Karpas-422 (cell line): Measurements from ENCODE around the gene PRKCE. TPM values are rescaled to one million over a fixed set of nuclear protein-coding genes. Genes with fewer than 3 reads are reported as not detected.
"Not testable (repeated sequence)": the region's sequence is repeated elsewhere in the genome, so short reads cannot be mapped to it uniquely, and the experiment has no call there.

Experiments
- DNase-seq: peaks from one replicate; pipeline ENCODE4 v3.0.0-alpha.2; 2015
- H2AFZ ChIP-seq: fragments of 200-600 bp; sonication (generic); 2 replicates; pipeline ENCODE4 v1.6.1; 2014; ENCODE audit warnings: antibody characterized with exemption, low read length, mixed read lengths
- H3K27ac ChIP-seq: fragments of 200-600 bp; sonication (generic); 2 replicates; pipeline ENCODE4 v1.5.1; 2014; ENCODE audit warnings: mild to moderate bottlenecking, low read length, moderate library complexity
- H3K27me3 ChIP-seq: fragments of 200-600 bp; sonication (generic); 2 replicates; pipeline ENCODE4 v1.6.1; 2014; ENCODE audit warnings: low read length, mixed read lengths
- H3K36me3 ChIP-seq: fragments of 200-600 bp; sonication (generic); 2 replicates; pipeline ENCODE4 v1.6.1; 2014; ENCODE audit warnings: low read length, mixed read lengths; ENCODE audit not compliant: insufficient read depth
- H3K4me1 ChIP-seq: fragments of 200-600 bp; sonication (generic); 2 replicates; pipeline ENCODE4 v1.6.1; 2014; ENCODE audit warnings: mild to moderate bottlenecking, low read length, mixed read lengths
- H3K4me2 ChIP-seq: fragments of 200-600 bp; sonication (generic); 2 replicates; pipeline ENCODE4 v1.6.1; 2014; ENCODE audit warnings: low read length, low read depth, mild to moderate bottlenecking; ENCODE audit not compliant: poor library complexity, severe bottlenecking
- H3K4me3 ChIP-seq: fragments of 200-600 bp; sonication (generic); 2 replicates; pipeline ENCODE4 v1.5.1; 2014; ENCODE audit warnings: mild to moderate bottlenecking, antibody characterized with exemption, low read length, mixed read lengths
- H3K79me2 ChIP-seq: fragments of 200-600 bp; sonication (generic); 2 replicates; pipeline ENCODE4 v1.6.1; 2014; ENCODE audit warnings: mild to moderate bottlenecking, low read length, mixed read lengths
- H3K9ac ChIP-seq: fragments of 200-600 bp; sonication (generic); 2 replicates; pipeline ENCODE4 v1.6.0; 2014; ENCODE audit warnings: low read length
- H3K9me2 ChIP-seq: fragments of 200-600 bp; sonication (generic), shearing (Covaris generic); replicated peaks from 2 replicates; pipeline ENCODE4 v1.6.0; 2014; ENCODE audit warnings: mild to moderate bottlenecking, low read length, moderate library complexity; ENCODE audit not compliant: insufficient read depth
- H3K9me3 ChIP-seq: fragments of 300-700, 200-600 bp; sonication (generic); 2 replicates; pipeline ENCODE4 v1.6.1; 2014; ENCODE audit warnings: low read length, mixed read lengths
- H4K20me1 ChIP-seq: fragments of 200-600 bp; sonication (generic); 2 replicates; pipeline ENCODE4 v1.6.1; 2014; ENCODE audit warnings: mild to moderate bottlenecking, antibody characterized with exemption, low read length, low read depth; ENCODE audit not compliant: insufficient read depth
- total RNA-seq: library from RNA; depleted of rRNA; stranded (reverse); fragments of >200 nt; shearing (Covaris generic); gene quantifications from 2 replicates; pipeline ENCODE4 v1.2.3, GENCODE V29; 2014; ENCODE audit warnings: low replicate concordance

Gene PRKCE
- total RNA-seq, 1 experiment from 2014 or later, result 61.8 TPM

DNA sequence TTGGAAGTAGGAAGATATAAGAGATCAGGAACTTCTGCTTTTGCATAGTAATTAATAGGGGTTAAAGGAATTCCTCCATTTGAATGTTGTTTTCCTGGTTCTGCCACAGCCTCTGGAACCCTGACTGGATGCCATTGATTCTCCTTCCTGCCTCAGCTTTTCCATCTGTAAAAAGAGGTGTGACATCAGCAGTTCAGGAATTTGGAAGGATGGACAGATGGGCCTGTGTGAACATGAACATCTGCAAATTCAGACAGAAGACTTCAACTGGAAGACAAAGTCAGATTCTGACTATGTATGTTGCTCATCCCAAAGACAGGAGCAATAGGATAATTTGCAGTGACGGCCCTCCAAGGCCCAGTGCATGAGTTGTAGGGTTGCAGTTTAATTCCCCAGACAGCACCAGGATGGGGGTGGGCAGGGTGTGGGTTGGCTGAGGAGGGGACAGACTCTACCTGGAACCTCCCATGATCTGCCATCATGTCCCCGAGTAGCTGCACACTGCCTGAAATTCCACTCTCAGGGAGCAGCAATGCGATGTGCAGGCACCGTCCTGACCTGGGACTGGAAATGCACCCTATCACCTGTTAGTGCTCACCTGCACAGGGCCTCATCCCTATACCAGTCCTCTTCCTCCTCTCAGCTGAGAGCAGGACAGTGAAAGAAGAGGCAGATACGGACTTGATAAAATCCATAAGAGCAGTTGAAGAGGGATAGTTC, 546.8 kb downstream of the PRKCE start:
- Histone ChIP-seq H3K4me1 (no peaks in the 10 kb centered on the region), H3K9me3 (no peaks in the 10 kb centered on the region), H3K4me3 (no peak overlapping the region), H3K4me2 (no peak overlapping the region), H3K9ac (no peak overlapping the region), H3K36me3 (no peaks in the 10 kb centered on the region), H4K20me1 (0 out of 2 replicates have a peak, but pooled peaks cover 3% of the 10 kb centered on the region), H2AFZ (no peak overlapping the region), H3K27me3 (no peaks in the 10 kb centered on the region), H3K9me2 (no peaks in the 10 kb centered on the region), H3K27ac (no peak overlapping the region), H3K79me2 (no peaks in the 10 kb centered on the region)
- no peak for DNase-seq

DNA sequence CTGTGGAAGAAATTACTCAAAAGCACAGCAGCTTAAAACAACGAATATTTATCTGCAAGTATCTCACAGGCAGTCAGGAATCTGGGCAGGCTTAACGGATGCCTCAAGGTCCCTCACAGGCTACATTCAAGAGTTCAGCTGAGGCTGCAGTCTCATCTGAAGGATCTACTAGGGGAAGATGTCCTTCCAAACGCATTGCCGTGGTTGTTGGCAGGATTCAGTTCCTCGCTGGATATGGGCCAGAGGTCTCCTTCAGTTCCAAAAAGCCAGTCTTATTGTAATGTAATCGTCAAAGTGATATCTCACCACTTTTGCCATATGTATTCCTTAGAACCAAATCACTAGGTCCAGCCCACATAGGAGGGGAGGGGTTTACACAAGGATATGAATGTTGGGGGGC, 547.5 kb downstream of the PRKCE start:
- Histone ChIP-seq H3K9me2 (no peaks in the 10 kb centered on the region), H3K9me3 (no peaks in the 10 kb centered on the region), H3K4me2 (no peak overlapping the region), H3K4me1 (no peaks in the 10 kb centered on the region), H4K20me1 (no peaks in the 10 kb centered on the region), H2AFZ (no peak overlapping the region), H3K4me3 (no peak overlapping the region), H3K27ac (no peak overlapping the region), H3K79me2 (no peaks in the 10 kb centered on the region), H3K9ac (no peak overlapping the region), H3K27me3 (no peaks in the 10 kb centered on the region), H3K36me3 (no peaks in the 10 kb centered on the region)
- DNase-seq, result no peak

DNA sequence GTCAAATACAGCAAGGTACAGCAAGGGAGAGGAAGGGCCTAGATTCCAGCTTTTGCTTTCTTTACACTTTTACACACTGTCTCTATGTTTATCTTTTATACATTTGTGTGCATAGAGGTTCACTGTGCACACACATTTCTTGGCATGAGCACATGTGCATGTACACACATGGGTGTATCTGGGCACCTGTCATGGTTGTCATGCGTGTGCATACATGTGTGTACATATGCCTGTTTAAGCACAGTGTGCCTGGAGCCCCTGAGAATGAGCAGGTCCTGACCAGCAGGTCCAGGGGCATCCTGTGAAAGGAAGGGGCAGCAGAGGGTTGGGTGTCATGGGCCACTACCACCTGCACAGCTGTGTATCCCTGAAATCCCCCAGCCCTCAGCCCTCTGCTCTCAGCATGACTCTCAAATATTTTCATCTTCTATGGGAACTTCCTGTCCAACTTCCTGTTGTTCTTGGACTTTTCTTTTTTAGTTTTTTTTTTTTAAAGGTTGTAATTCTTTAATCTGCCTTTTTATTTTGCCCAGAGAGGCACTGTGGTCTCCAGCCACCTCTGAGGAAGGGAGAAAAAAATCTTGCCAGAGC, 548.7 kb downstream of the PRKCE start:
- Histone ChIP-seq H3K4me2 (no peak overlapping the region), H3K27ac (no peak overlapping the region), H3K36me3 (no peaks in the 10 kb centered on the region), H3K9me2 (no peaks in the 10 kb centered on the region), H3K79me2 (no peaks in the 10 kb centered on the region), H3K9me3 (no peaks in the 10 kb centered on the region), H2AFZ (no peak overlapping the region), H3K27me3 (no peaks in the 10 kb centered on the region), H3K4me1 (no peaks in the 10 kb centered on the region), H3K9ac (no peak overlapping the region), H4K20me1 (no peaks in the 10 kb centered on the region), H3K4me3 (no peak overlapping the region)
- DNase-seq, result no peak

DNA sequence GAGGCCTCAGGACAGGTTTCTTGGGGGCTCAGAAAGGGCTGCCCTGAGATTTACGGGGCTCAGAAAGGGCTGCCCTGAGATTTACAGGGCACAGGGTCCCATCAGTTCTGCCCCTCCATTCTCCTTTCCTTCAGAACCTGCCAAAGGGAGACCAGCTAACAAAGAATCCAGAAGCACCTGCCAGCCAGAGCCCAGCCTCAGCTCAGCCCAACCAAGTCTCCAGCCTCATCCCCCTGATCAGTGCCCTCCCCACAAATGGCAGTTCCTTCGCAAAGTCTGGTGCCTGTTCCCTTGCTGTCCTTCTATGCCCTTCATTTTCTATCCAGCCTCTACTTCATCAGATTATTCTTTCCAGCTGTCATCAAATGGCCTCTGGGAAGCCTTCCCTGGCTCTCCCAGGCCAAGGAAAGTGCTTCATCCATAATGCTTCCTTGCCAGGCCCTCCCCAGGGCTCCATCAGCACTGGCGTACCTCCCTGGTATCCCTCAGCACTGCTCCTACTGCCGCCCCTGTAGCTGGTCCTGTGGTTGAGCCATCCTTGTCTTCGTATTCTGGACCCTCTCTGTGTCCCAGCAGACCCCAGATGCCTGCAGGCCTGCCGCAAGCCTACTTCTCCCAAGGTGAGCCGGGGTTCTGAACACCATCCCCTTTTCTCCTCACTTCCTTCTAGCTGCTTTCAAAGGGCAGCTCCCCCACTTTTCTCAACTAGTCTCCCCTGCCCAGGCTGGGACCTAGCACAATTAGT, 549.6 kb downstream of the PRKCE start:
- Histone ChIP-seq H2AFZ (no peak overlapping the region), H3K79me2 (no peaks in the 10 kb centered on the region), H4K20me1 (no peaks in the 10 kb centered on the region)

GRCh38 chr2:46202453-46202852, 551.0 kb downstream of the PRKCE start:
- no peaks in the 10 kb centered on the region for H4K20me1 ChIP-seq
- no peaks in the 10 kb centered on the region for H3K27me3 ChIP-seq
- no peaks in the 10 kb centered on the region for H3K36me3 ChIP-seq
- no peak overlapping the region for H3K4me2 ChIP-seq
- H3K27ac ChIP-seq, result no peak overlapping the region
- no peak overlapping the region for H3K4me3 ChIP-seq
- no peak overlapping the region for H2AFZ ChIP-seq
- no peaks in the 10 kb centered on the region for H3K79me2 ChIP-seq
- no peaks in the 10 kb centered on the region for H3K9me2 ChIP-seq
- H3K9ac ChIP-seq, result no peak overlapping the region
- no peak for DNase-seq
- no peaks in the 10 kb centered on the region for H3K9me3 ChIP-seq
- no peaks in the 10 kb centered on the region for H3K4me1 ChIP-seq

More for the DNA sequence above, 549.6 kb downstream of the PRKCE start:
- Histone ChIP-seq H3K4me1 (no peaks in the 10 kb centered on the region), H3K27me3 (no peaks in the 10 kb centered on the region), H3K9me3 (no peaks in the 10 kb centered on the region), H3K4me2 (no peak overlapping the region), H3K4me3 (no peak overlapping the region), H3K9me2 (no peaks in the 10 kb centered on the region), H3K27ac (no peak overlapping the region), H3K36me3 (no peaks in the 10 kb centered on the region), H3K9ac (no peak overlapping the region)
- DNase-seq, result no peak

DNA sequence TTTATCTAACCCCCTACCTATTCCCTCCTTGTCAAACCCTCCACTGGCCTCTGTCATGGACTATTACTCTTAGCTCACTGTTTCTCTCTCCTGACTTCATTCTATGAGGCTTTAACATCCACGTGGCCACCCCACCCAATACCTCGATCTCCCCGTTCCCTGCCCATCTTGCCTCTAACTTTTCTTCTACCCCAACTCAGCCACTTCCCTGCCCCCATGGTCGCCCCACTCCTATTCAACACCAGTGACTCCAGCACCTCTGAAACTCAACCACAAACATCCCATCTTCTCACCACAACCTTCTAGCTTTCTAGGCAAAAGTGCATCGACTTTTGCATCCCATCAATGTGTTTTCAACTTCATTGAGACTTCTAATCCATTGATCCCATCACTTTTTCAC, 551.5 kb downstream of the PRKCE start:
- H2AFZ ChIP-seq, result no peak overlapping the region
- H3K9me2 ChIP-seq, result no peaks in the 10 kb centered on the region
- H3K4me1 ChIP-seq, result no peaks in the 10 kb centered on the region
- no peaks in the 10 kb centered on the region for H3K9me3 ChIP-seq
- no peak overlapping the region for H3K4me2 ChIP-seq
- no peaks in the 10 kb centered on the region for H3K79me2 ChIP-seq
- no peak overlapping the region for H3K9ac ChIP-seq
- H3K27me3 ChIP-seq, result no peaks in the 10 kb centered on the region
- no peak overlapping the region for H3K4me3 ChIP-seq
- DNase-seq, result no peak
- H3K27ac ChIP-seq, result no peak overlapping the region
- H4K20me1 ChIP-seq, result no peaks in the 10 kb centered on the region
- no peaks in the 10 kb centered on the region for H3K36me3 ChIP-seq

DNA sequence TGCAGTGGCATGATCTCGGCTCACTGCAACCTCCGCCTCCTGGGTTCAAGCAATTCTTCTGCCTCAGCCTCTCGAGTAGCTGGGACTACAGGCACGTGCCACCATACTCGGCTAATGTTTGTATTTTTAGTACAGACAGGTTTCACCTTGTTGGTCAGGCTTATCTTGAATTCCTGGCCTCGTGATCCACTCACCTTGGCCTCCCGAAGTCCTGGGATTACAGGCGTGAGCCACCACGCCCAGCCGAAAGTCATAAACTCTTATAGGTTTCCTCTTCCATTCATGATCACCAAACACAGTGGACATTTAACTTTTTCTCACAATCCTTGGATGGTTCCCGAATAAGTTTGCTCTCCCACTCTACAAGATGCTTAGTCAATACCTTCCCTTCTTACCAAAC, 552.2 kb downstream of the PRKCE start:
- H3K9ac ChIP-seq, DNase-seq, H3K4me1 ChIP-seq, H2AFZ ChIP-seq, H3K79me2 ChIP-seq, H4K20me1 ChIP-seq, H3K9me2 ChIP-seq, H3K9me3 ChIP-seq, H3K4me2 ChIP-seq, H3K4me3 ChIP-seq, H3K27ac ChIP-seq, H3K36me3 ChIP-seq, H3K27me3 ChIP-seq: not testable (repeated sequence)

- Histone ChIP-seq H2AFZ (no peak overlapping the region), H3K79me2 (no peaks in the 10 kb centered on the region)
These were observed 556.1 kb downstream of the PRKCE start for GRCh38 chr2:46207591-46207990.

More at GRCh38 chr2:46207591-46207990, 556.1 kb downstream of the PRKCE start:
- no peaks in the 10 kb centered on the region for H3K27me3 ChIP-seq
- H3K9me3 ChIP-seq, result peaks cover 6% of the 10 kb centered on the region; the same call in 1 of the 2 replicates
- H3K4me3 ChIP-seq, result no peak overlapping the region
- no peak overlapping the region for H3K27ac ChIP-seq
- no peaks in the 10 kb centered on the region for H3K4me1 ChIP-seq
- H4K20me1 ChIP-seq, result no peaks in the 10 kb centered on the region
- H3K9ac ChIP-seq, result no peak overlapping the region
- H3K4me2 ChIP-seq, result no peak overlapping the region
- no peak for DNase-seq
- H3K9me2 ChIP-seq, result no peaks in the 10 kb centered on the region
- no peaks in the 10 kb centered on the region for H3K36me3 ChIP-seq
